Adrenal gland (tissue), 12 donors: ENCODE results near the gene MGST2. TPM values are rescaled to one million over a fixed set of nuclear protein-coding genes. Genes with fewer than 3 reads are reported as not detected.

Experiments
- DNase-seq, 7 donors: peaks; one replicate each; pipeline ENCODE4 v3.0.0-alpha.2; 2019 to 2020
- H3K27ac ChIP-seq, 5 donors: fragments of 200-600 bp; sonication (generic) in 4 of 5; 1 replicate in 3 of 5; 2 replicates in 2 of 5; pipeline versions ENCODE4 v1.5.1 to v1.8.0; 2016 to 2020; ENCODE audit warnings: mild to moderate bottlenecking in 1 of 5
- H3K27me3 ChIP-seq: fragments of 200-600 bp; 2 replicates; pipeline ENCODE4 v1.8.0; 2021
- H3K36me3 ChIP-seq, 2 donors: fragments of 200-600 bp; replicated peaks in 1 of 2; 1 replicate in 1 of 2; 2 replicates in 1 of 2; pipeline versions ENCODE4 v1.5.1 to v1.8.0; 2018 to 2022
- H3K4me1 ChIP-seq, 2 donors: fragments of 200-600 bp; replicated peaks in 1 of 2; 1 replicate in 1 of 2; 2 replicates in 1 of 2; pipeline versions ENCODE4 v1.5.1 to v1.8.0; 2018 to 2021
- H3K4me3 ChIP-seq, 4 donors: fragments of 200-600 bp; sonication (generic) in 3 of 4; one replicate each; pipeline ENCODE4 v1.5.1; 2016 to 2018
- H3K9me3 ChIP-seq, 3 donors: fragments of 200-600 bp; sonication (generic) in 1 of 3; replicated peaks in 1 of 3; 1 replicate in 2 of 3; 2 replicates in 1 of 3; pipeline versions ENCODE4 v1.5.1 to v1.8.0; 2016 to 2021
- CTCF ChIP-seq, 6 experiments: fragments of 450-650 bp in 4 of 6; fragments of 200-600 bp in 2 of 6; sonication (generic) in 1 of 6; IDR thresholded peaks; 1 replicate in 5 of 6; 2 replicates in 1 of 6; pipeline versions ENCODE4 v1.5.1 to v1.8.0; 2016 to 2021; ENCODE audit warnings: antibody characterized with exemption in 6 of 6, mild to moderate bottlenecking in 2 of 6, moderate library complexity in 1 of 6
- POLR2A ChIP-seq, 2 donors: fragments of 450-650 bp; IDR thresholded peaks; one replicate each; pipeline ENCODE4 v1.6.1; 2017; ENCODE audit warnings: antibody characterized with exemption in 2 of 2, mild to moderate bottlenecking in 2 of 2, moderate library complexity in 1 of 2
- WGBS, 4 donors: extraction: QIAGEN DNeasy Blood & Tissue Kit in 2 of 4; methylation state at CpG; one replicate each; pipeline versions ENCODE4 v1.1.5 to v1.1.7; 2013 to 2017; 5-methylcytosine and 5-hydroxymethylcytosine counted together
- intact Hi-C, 2 donors: fragments of 100-400 bp; cut with DNase I; formaldehyde crosslinking; loops; one replicate each; pipeline versions ENCODE4 v1.14.1 to v1.15.0; 2022 to 2023
- polyA plus RNA-seq, 3 donors: library from polyadenylated mRNA; stranded (reverse); fragments of 200-250 nt in 2 of 3; fragments of 350-450 nt in 1 of 3; fragmentation: Illumina TruSeq in 1 of 3; extraction: RNeasy Lipid Tissue Mini Kit (QIAGEN cat#74804) in 1 of 3; gene quantifications; one replicate each; pipeline ENCODE4 v1.2.3, GENCODE V29; 2013 to 2014
- total RNA-seq, 9 donors: library from RNA; depleted of rRNA in 4 of 9; stranded (reverse); fragments of >200 nt in 4 of 9; fragments of 120-200 nt in 1 of 9; fragmentation: NEBNext Ultra II Directional in 1 of 9; extraction: Animal tissue kit (Norgen Biotek cat#: 25700) in 1 of 9; gene quantifications; one replicate each; pipeline versions ENCODE4 v1.1.0 to v1.2.4, GENCODE V29; 2013 to 2023
- donor health status: healthy with polysubstance abuse.
- donor health status: Bipolar disorder and iron deficiency.
- donor health status: DM: yes; HTN: yes; CAD: no.
- donor health status: DM: no; HTN: no; CAD: no.
- donor health status: DM: no; HTN: no; CAD: no.
- donor health status: DM: yes; HTN: yes; CAD: no.

Gene MGST2
- total and polyA plus RNA-seq, 12 donors: 95.5 to 271 (median 134) TPM

GRCh38 chr4:139738846-139739613 is 73.4 kb downstream of the MGST2 start:
- peak in 1 of 7 donors; percentile 47 for DNase-seq
- Histone ChIP-seq H3K4me3 (no peak overlapping the region), H3K27ac (peak overlapping the region in 2 of 5 donors; percentile 31 to 94), H3K9me3 (no peaks in the 10 kb centered on the region), H3K36me3 (no peaks in the 10 kb centered on the region), H3K4me1 (peaks cover 26 to 63% of the 10 kb centered on the region in 2 donors), H3K27me3 (no peaks in the 10 kb centered on the region)
- WGBS, 4 donors: 41 to 59% (median 46%) methylated on average over 2 of the region's 2 CpGs
- intact Hi-C loops: loop anchor here (10.0 kb wide), 3 partner anchors 406 to 516 kb away; partner anchors contain the start of gene MAML3 (in 1 of the 2)
- TF ChIP-seq CTCF (IDR thresholded peaks at IDR 0.05): no peak
- no peak for TF ChIP-seq POLR2A (IDR thresholded peaks at IDR 0.05)

GRCh38 chr4:139740121-139740520 is 74.5 kb downstream of the MGST2 start:
- H3K36me3 ChIP-seq: no peaks in the 10 kb centered on the region
- peak overlapping the region; percentile 50 to 94 (median 85) for H3K27ac ChIP-seq
- peaks cover 25 to 59% of the 10 kb centered on the region in 2 donors for H3K4me1 ChIP-seq
- WGBS, 4 donors: 18 to 29% (median 23%) methylated on average over 3 to 5 of the region's 5 CpGs
- intact Hi-C loops: loop anchor here in 1 of 2 donors (10.0 kb wide), 1 partner anchor 315 kb away; no protein-coding TSS in a partner anchor
- H3K4me3 ChIP-seq: no peak overlapping the region
- DNase-seq: peak; percentile 65 to 86 (median 81)
- no peak for TF ChIP-seq CTCF (IDR thresholded peaks at IDR 0.05)
- peak in 1 of 2 donors; percentile 44 for TF ChIP-seq POLR2A (IDR thresholded peaks at IDR 0.05)
- no peaks in the 10 kb centered on the region for H3K9me3 ChIP-seq
- H3K27me3 ChIP-seq: no peaks in the 10 kb centered on the region

GRCh38 chr4:139740531-139741041 is 75.0 kb downstream of the MGST2 start:
- intact Hi-C loops: loop anchor here in 1 of 2 donors (10.0 kb wide), 1 partner anchor 314 kb away; no protein-coding TSS in a partner anchor
- no peak overlapping the region for H3K4me3 ChIP-seq

More at GRCh38 chr4:139740531-139741041, 75.0 kb downstream of the MGST2 start:
- Histone ChIP-seq H3K9me3 (no peaks in the 10 kb centered on the region), H3K4me1 (peaks cover 21 to 54% of the 10 kb centered on the region in 2 donors), H3K27ac (peak overlapping the region; percentile 50 to 94 (median 85)), H3K27me3 (no peaks in the 10 kb centered on the region), H3K36me3 (no peaks in the 10 kb centered on the region)
- DNase-seq: peak; percentile 73 to 93 (median 84)
- TF ChIP-seq POLR2A (IDR thresholded peaks at IDR 0.05) (no peak), CTCF (IDR thresholded peaks at IDR 0.05) (peak in 5 of 6 experiments; percentile 22 to 49 (median 41))
- 12 to 22% (median 16%) methylated on average over 7 to 10 of the region's 10 CpGs for WGBS, 4 donors
